ENCODE results near the gene MS4A3.

Gene MS4A3

GRCh38 chr11:60077981-60078380, 21.5 kb downstream of the MS4A3 start:
- Histone ChIP-seq H4K20me1 (ENCODE audit: insufficient read depth, low read length, poor library complexity, severe bottlenecking) (no peaks in the 10 kb centered on the region), H2AFZ (ENCODE audit: low read length) (no peak overlapping the region), H3K9me2 (replicated peaks; ENCODE audit: low read depth, low read length) (no peaks in the 10 kb centered on the region), H3K9me3 (ENCODE audit: insufficient read depth, low read depth, low read length) (no peaks in the 10 kb centered on the region), H3K4me3 (ENCODE audit: low read length, poor library complexity, severe bottlenecking) (no peak overlapping the region), H3K9ac (ENCODE audit: low read depth, low read length, poor library complexity, severe bottlenecking) (no peak overlapping the region), H3F3A (ENCODE audit: low read depth) (no peaks in the 10 kb centered on the region), H3K4me2 (ENCODE audit: low read depth, low read length, poor library complexity, severe bottlenecking) (no peak overlapping the region), H3K36me3 (ENCODE audit: insufficient read depth, low read length) (no peaks in the 10 kb centered on the region), H3K79me2 (ENCODE audit: insufficient read depth, low read length) (no peaks in the 10 kb centered on the region), H3K27me3 (ENCODE audit: insufficient read depth, low read length, poor library complexity, severe bottlenecking) (no peaks in the 10 kb centered on the region), H3K4me1 (ENCODE audit: insufficient read depth, low read length, poor library complexity, severe bottlenecking) (no peaks in the 10 kb centered on the region)
- no peak for TF ChIP-seq CTCF (conservative IDR thresholded peaks at IDR 0.05; ENCODE audit: low read length)

- Histone ChIP-seq H3K36me3 (ENCODE audit: insufficient read depth, low read length) (no peaks in the 10 kb centered on the region), H2AFZ (ENCODE audit: low read length) (no peak overlapping the region), H3F3A (ENCODE audit: low read depth) (no peaks in the 10 kb centered on the region), H4K20me1 (ENCODE audit: insufficient read depth, low read length, poor library complexity, severe bottlenecking) (no peaks in the 10 kb centered on the region), H3K9me3 (ENCODE audit: insufficient read depth, low read depth, low read length) (no peaks in the 10 kb centered on the region), H3K4me1 (ENCODE audit: insufficient read depth, low read length, poor library complexity, severe bottlenecking) (no peaks in the 10 kb centered on the region), H3K9ac (ENCODE audit: low read depth, low read length, poor library complexity, severe bottlenecking) (no peak overlapping the region), H3K4me3 (ENCODE audit: low read length, poor library complexity, severe bottlenecking) (no peak overlapping the region), H3K4me2 (ENCODE audit: low read depth, low read length, poor library complexity, severe bottlenecking) (no peak overlapping the region), H3K9me2 (replicated peaks; ENCODE audit: low read depth, low read length) (no peaks in the 10 kb centered on the region), H3K27me3 (ENCODE audit: insufficient read depth, low read length, poor library complexity, severe bottlenecking) (no peaks in the 10 kb centered on the region), H3K79me2 (ENCODE audit: insufficient read depth, low read length) (no peaks in the 10 kb centered on the region)
- TF ChIP-seq EZH2phosphoT487 (IDR thresholded peaks at IDR 0.05; ENCODE audit: borderline replicate concordance) (no peak), CTCF (conservative IDR thresholded peaks at IDR 0.05; ENCODE audit: low read length) (no peak)
Measured at GRCh38 chr11:60078745-60079144, 22.3 kb downstream of the MS4A3 start.

DNA sequence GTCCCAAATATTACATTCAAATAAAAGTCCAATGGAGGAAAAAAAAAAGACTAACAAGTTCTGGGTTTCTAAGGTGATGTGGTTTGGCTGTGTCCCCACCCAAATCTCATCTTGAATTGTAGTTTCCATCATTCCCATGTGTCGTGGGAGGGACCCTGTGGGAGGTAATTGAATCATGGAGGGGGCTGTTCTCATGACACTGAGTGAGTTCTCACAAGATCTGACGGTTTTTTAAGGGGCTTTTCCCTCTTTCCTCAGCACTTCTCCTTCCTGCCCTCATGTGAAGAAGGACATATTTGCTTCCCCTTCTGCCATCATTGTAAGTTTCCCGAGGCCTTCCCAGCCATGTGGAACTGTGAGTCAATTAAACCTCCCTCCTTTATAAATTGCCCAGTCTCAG, 24.1 kb downstream of the MS4A3 start:
- H3K4me2 ChIP-seq (ENCODE audit: low read depth, low read length, poor library complexity, severe bottlenecking), result no peak overlapping the region
- H3K79me2 ChIP-seq (ENCODE audit: insufficient read depth, low read length), result no peaks in the 10 kb centered on the region
- no peak overlapping the region for H2AFZ ChIP-seq (ENCODE audit: low read length)
- no peak overlapping the region for H3K9ac ChIP-seq (ENCODE audit: low read depth, low read length, poor library complexity, severe bottlenecking)
- no peaks in the 10 kb centered on the region for H3K36me3 ChIP-seq (ENCODE audit: insufficient read depth, low read length)
- no peaks in the 10 kb centered on the region for H3F3A ChIP-seq (ENCODE audit: low read depth)
- no peak overlapping the region for H3K4me3 ChIP-seq (ENCODE audit: low read length, poor library complexity, severe bottlenecking)
- no peak for TF ChIP-seq CTCF (conservative IDR thresholded peaks at IDR 0.05; ENCODE audit: low read length)
- no peak for TF ChIP-seq EZH2phosphoT487 (IDR thresholded peaks at IDR 0.05; ENCODE audit: borderline replicate concordance)
- no peaks in the 10 kb centered on the region for H4K20me1 ChIP-seq (ENCODE audit: insufficient read depth, low read length, poor library complexity, severe bottlenecking)
- no peaks in the 10 kb centered on the region for H3K27me3 ChIP-seq (ENCODE audit: insufficient read depth, low read length, poor library complexity, severe bottlenecking)
- no peaks in the 10 kb centered on the region for H3K9me2 ChIP-seq (replicated peaks; ENCODE audit: low read depth, low read length)
- peaks cover under 1% of the 10 kb centered on the region for H3K4me1 ChIP-seq (ENCODE audit: insufficient read depth, low read length, poor library complexity, severe bottlenecking)
- no peaks in the 10 kb centered on the region for H3K9me3 ChIP-seq (ENCODE audit: insufficient read depth, low read depth, low read length)
